Muscle of leg (tissue), 11 donors: Measurements from ENCODE around the gene PAGR1. TPM values are rescaled to one million over a fixed set of nuclear protein-coding genes. Genes with fewer than 3 reads are reported as not detected.
A peak's percentile ranks its signal among the peaks of the same experiment; 100 is the strongest.

Source experiments
- DNase-seq: peaks from one replicate; pipeline ENCODE4 v3.0.0; 2013
- H3K27ac ChIP-seq: one replicate; pipeline ENCODE4 v1.5.1; 2013; ENCODE audit warnings: mild to moderate bottlenecking, low read length, control low read depth
- H3K27me3 ChIP-seq: one replicate; pipeline ENCODE4 v1.6.1; 2013; ENCODE audit warnings: low read length; ENCODE audit not compliant: control insufficient read depth, insufficient read depth
- H3K36me3 ChIP-seq: one replicate; pipeline ENCODE4 v1.6.1; 2013; ENCODE audit warnings: low read length; ENCODE audit not compliant: control insufficient read depth, insufficient read depth
- H3K4me1 ChIP-seq: one replicate; pipeline ENCODE4 v1.6.1; 2013; ENCODE audit warnings: low read length; ENCODE audit not compliant: control insufficient read depth, insufficient read depth
- H3K4me3 ChIP-seq: one replicate; pipeline ENCODE4 v1.5.1; 2013; ENCODE audit warnings: low read length, control low read depth
- H3K9me3 ChIP-seq: replicated peaks from 2 replicates; pipeline ENCODE4 v1.6.1; 2013; ENCODE audit warnings: low read depth, low read length; ENCODE audit not compliant: control insufficient read depth
- WGBS: methylation state at CpG from one replicate; pipeline ENCODE4 v1.1.5; 2013; ENCODE audit warnings: missing lambda C conversion rate; ENCODE audit not compliant: insufficient coverage; 5-methylcytosine and 5-hydroxymethylcytosine counted together
- polyA plus RNA-seq, 8 donors: library from polyadenylated mRNA; unstranded; fragments of 120-200 nt; gene quantifications; one replicate each; pipeline versions ENCODE4 v1.2.1 to v1.2.3, GENCODE V29; 2013; ENCODE audit warnings: inconsistent platforms in 1 of 8, low replicate concordance in 1 of 8; ENCODE audit not compliant: insufficient read length in 8 of 8, insufficient read depth in 1 of 8
- total RNA-seq: library from RNA; stranded (reverse); fragments of 120-200 nt; gene quantifications from one replicate; pipeline ENCODE4 v1.2.4, GENCODE V29; 2013

The PAGR1 gene
- total and polyA plus RNA-seq, 9 donors, result 28.7 to 46.4 (median 32.4) TPM

DNA sequence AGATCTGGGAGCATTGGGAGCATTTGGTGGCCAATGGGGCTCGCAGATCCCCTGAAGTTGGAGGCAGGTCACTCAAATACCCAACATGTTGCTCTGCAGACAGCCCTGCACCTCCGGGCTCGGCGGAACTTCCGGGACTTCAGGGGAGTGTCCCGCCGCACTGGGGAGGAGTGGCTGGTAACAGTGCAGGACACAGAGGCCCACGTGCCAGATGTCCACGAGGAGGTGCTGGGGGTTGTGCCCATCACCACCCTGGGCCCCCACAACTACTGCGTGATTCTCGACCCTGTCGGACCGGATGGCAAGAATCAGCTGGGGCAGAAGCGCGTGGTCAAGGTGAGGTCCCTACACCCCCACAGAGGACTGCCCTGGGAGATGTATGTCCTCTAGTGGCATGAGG lies 20.7 kb downstream of the PAGR1 start:
- no peak for DNase-seq
- H3K4me1 ChIP-seq, result no peaks in the 10 kb centered on the region
- H3K27me3 ChIP-seq, result no peaks in the 10 kb centered on the region
- no peak overlapping the region for H3K4me3 ChIP-seq
- 69% methylated on average over 9 of the region's 15 CpGs for WGBS
- peaks cover 21% of the 10 kb centered on the region for H3K36me3 ChIP-seq
- no peaks in the 10 kb centered on the region for H3K9me3 ChIP-seq
- H3K27ac ChIP-seq, result no peak overlapping the region

DNA sequence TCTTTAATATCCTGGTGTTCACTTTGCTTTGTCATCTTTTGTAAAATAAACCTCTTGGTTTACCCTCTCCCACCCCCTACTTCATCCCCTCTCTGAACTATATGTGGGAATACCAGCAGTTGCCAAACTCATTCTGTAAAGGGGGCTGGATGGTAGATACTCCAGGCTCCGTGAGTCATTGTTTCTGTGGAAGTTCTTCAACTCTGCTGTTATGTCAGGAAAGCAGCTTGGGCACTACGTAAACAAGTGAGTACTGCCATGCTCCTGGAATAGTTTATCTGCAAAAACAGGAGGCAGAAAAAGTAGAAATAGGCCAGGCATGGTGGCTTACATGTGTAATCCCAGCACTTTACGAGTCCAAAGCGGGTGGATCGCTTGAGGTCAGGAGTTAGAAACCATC lies 21.9 kb downstream of the PAGR1 start:
- Histone ChIP-seq H3K27ac (no peak overlapping the region), H3K9me3 (no peaks in the 10 kb centered on the region), H3K27me3 (no peaks in the 10 kb centered on the region), H3K4me1 (no peaks in the 10 kb centered on the region), H3K36me3 (peaks cover 25% of the 10 kb centered on the region), H3K4me3 (no peak overlapping the region)
- DNase-seq, result no peak
- WGBS, result 84% methylated on average over 5 of the region's 5 CpGs

DNA sequence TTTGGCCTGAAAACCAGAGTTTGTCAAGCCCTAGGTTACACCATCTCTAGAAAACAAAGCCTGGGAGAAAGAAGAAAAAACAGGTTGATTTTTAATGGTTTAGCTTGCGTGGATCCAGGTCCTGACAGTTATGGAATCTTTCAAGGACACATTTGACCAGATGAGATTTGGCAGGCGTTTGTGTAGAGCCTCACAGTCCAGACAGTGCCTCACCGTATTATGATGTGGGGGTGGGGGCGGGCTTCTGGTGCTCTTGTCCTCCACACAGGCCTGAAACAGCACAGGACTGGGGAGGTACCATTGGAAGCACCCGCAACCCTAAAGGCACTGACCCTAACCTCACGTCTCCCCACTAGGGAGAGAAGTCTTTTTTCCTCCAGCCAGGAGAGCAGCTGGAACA lies 23.9 kb downstream of the PAGR1 start:
- 0% methylated on average over 1 of the region's 6 CpGs for WGBS
- DNase-seq, result no peak
- no peaks in the 10 kb centered on the region for H3K27me3 ChIP-seq
- no peak overlapping the region for H3K27ac ChIP-seq
- no peaks in the 10 kb centered on the region for H3K9me3 ChIP-seq
- H3K4me3 ChIP-seq, result no peak overlapping the region
- H3K36me3 ChIP-seq, result peaks cover 23% of the 10 kb centered on the region
- no peaks in the 10 kb centered on the region for H3K4me1 ChIP-seq

DNA sequence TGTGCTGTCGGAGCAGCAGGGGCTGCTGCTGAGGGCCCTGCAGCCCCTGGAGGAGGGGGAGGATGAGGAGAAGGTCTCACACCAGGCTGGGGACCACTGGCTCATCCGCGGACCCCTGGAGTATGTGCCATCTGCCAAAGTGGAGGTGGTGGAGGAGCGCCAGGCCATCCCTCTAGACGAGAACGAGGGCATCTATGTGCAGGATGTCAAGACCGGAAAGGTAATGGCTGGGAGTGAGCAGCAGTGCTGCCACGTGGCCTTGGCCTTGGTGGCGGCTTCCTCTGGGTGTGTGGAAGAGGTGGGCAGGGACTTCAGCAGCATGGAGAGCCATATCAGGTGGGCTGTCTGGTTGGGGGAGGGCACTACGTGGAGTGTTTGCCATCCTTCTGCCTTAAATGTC lies 24.3 kb downstream of the PAGR1 start:
- WGBS, result 82% methylated on average over 9 of the region's 10 CpGs
- H3K36me3 ChIP-seq, result peaks cover 21% of the 10 kb centered on the region
- no peaks in the 10 kb centered on the region for H3K4me1 ChIP-seq
- H3K27ac ChIP-seq, result no peak overlapping the region
- H3K9me3 ChIP-seq, result no peaks in the 10 kb centered on the region
- H3K4me3 ChIP-seq, result no peak overlapping the region
- DNase-seq, result no peak
- H3K27me3 ChIP-seq, result no peaks in the 10 kb centered on the region

DNA sequence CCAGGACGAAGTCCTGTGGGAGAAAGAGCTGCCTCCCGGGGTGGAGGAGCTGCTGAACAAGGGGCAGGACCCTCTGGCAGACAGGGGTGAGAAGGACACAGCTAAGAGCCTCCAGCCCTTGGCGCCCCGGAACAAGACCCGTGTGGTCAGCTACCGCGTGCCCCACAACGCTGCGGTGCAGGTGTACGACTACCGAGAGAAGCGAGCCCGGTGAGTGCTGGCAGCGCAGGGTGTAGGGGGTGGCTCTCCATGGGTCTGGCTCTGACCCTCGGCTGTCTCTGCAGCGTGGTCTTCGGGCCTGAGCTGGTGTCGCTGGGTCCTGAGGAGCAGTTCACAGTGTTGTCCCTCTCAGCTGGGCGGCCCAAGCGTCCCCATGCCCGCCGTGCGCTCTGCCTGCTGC lies 25.7 kb downstream of the PAGR1 start:
- H3K9me3 ChIP-seq, result no peaks in the 10 kb centered on the region
- no peaks in the 10 kb centered on the region for H3K27me3 ChIP-seq
- 87% methylated on average over 23 of the region's 23 CpGs for whole genome bisulfite sequencing
- no peak overlapping the region for H3K27ac ChIP-seq
- no peak overlapping the region for H3K4me3 ChIP-seq
- DNase-seq, result no peak
- no peaks in the 10 kb centered on the region for H3K4me1 ChIP-seq
- peaks cover 27% of the 10 kb centered on the region for H3K36me3 ChIP-seq

DNA sequence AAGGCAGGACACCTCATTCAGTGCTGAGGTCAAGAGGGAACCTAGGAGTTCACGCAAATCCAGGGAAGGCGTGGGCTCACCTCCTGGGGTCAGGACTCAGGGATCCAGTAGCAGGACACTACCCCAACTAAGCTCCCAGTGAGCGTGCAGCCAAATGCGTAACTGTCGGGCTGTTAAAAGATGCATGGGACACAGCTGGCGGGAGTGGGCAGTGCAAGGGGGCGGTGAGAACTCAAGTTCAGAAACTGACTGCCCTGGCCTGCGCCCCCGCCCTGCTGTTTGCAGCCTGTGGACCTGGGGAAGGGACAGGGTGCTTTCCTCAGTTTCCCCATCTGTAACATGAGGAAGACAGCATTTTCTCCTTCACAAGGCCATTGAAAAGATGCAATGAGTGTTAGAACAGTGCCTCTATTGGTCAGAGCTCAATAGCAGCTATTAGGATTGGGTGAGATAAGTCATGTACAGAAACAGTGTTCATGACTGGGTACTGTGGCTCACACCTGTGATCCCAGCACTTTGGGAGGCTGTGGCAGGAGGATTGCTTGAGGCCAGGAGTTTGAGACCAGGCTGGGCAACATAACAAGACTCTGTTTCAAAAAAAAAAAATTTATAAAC lies 26.9 kb downstream of the PAGR1 start:
- Histone ChIP-seq H3K4me1 (no peaks in the 10 kb centered on the region), H3K9me3 (no peaks in the 10 kb centered on the region), H3K27ac (no peak overlapping the region), H3K36me3 (peaks cover 27% of the 10 kb centered on the region), H3K27me3 (no peaks in the 10 kb centered on the region), H3K4me3 (no peak overlapping the region)
- no peak for DNase-seq
- WGBS, result 58% methylated on average over 4 of the region's 9 CpGs

DNA sequence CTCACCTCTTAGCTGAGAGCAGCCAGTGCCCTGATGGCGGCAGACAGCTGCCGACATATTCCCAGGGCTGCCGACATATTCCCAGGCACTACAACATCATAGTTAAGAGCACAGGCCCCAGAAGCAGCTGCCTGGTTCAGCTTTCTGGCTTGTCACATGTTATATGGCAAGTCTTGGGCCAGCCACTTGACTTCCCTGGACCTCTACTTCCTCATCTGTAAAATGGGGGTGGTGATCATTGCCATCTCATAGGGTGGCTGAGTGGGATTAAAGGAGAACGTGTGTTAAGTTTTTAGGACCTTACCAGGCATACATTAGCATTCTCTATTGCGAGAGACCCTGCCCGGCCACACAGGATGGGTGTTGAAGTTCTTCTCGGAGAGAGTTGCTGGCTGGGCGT lies 28.0 kb downstream of the PAGR1 start:
- 81% methylated on average over 6 of the region's 8 CpGs for WGBS
- Histone ChIP-seq H3K27me3 (no peaks in the 10 kb centered on the region), H3K4me1 (no peaks in the 10 kb centered on the region), H3K27ac (no peak overlapping the region), H3K4me3 (no peak overlapping the region), H3K36me3 (peaks cover 27% of the 10 kb centered on the region), H3K9me3 (no peaks in the 10 kb centered on the region)
- DNase-seq, result no peak

DNA sequence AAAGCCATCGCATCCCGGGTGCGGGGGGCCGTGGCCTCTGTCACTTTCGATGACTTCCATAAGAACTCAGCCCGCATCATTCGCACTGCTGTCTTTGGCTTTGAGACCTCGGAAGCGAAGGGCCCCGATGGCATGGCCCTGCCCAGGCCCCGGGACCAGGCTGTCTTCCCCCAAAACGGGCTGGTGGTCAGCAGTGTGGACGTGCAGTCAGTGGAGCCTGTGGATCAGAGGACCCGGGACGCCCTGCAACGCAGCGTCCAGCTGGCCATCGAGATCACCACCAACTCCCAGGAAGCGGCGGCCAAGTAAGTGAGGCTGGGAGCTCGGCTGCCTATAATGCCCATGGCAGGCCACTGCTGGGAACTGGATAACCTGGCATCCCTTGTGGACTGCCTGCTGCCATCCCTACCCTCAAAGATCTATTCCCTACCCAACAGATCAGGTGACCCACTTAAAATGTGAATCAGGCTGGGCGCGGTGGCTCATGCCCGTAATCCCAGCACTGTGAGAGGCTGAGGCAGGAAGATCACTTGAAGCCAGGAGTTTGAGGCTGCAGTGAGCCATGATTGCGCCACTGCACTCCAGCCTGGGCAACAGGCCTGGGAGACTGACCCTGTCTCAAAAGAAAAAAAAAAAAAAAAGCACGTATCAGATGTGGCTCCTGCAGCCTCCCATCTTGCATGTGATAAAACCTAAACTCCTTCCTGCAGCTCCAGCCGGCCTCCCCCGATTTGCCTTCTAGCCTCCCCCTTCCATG lies 28.8 kb downstream of the PAGR1 start:
- Histone ChIP-seq H3K27ac (no peak overlapping the region), H3K4me1 (no peaks in the 10 kb centered on the region), H3K4me3 (no peak overlapping the region), H3K27me3 (no peaks in the 10 kb centered on the region), H3K9me3 (no peaks in the 10 kb centered on the region), H3K36me3 (peaks cover 27% of the 10 kb centered on the region)
- WGBS, result 79% methylated on average over 18 of the region's 28 CpGs
- DNase-seq, result no peak

DNA sequence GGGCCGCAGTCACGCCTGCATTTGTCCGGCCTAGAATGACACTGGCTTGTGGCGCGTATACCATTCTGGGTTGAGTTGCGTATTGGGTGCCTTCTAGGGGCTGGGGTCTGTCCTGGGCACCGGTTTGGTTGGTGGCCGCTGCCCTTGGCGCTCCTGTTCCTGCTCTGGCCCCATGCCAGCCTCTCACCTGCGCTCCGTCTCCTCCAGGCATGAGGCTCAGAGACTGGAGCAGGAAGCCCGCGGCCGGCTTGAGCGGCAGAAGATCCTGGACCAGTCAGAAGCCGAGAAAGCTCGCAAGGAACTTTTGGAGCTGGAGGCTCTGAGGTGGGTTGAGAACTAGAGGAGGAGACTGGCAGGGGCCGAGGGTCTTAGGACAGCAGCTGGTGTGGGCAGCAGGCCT lies 29.7 kb downstream of the PAGR1 start:
- Histone ChIP-seq H3K9me3 (no peaks in the 10 kb centered on the region), H3K4me1 (no peaks in the 10 kb centered on the region), H3K4me3 (no peak overlapping the region), H3K27me3 (no peaks in the 10 kb centered on the region), H3K36me3 (peaks cover 27% of the 10 kb centered on the region), H3K27ac (no peak overlapping the region)
- DNase-seq, result no peak
- 91% methylated on average over 18 of the region's 18 CpGs for WGBS

DNA sequence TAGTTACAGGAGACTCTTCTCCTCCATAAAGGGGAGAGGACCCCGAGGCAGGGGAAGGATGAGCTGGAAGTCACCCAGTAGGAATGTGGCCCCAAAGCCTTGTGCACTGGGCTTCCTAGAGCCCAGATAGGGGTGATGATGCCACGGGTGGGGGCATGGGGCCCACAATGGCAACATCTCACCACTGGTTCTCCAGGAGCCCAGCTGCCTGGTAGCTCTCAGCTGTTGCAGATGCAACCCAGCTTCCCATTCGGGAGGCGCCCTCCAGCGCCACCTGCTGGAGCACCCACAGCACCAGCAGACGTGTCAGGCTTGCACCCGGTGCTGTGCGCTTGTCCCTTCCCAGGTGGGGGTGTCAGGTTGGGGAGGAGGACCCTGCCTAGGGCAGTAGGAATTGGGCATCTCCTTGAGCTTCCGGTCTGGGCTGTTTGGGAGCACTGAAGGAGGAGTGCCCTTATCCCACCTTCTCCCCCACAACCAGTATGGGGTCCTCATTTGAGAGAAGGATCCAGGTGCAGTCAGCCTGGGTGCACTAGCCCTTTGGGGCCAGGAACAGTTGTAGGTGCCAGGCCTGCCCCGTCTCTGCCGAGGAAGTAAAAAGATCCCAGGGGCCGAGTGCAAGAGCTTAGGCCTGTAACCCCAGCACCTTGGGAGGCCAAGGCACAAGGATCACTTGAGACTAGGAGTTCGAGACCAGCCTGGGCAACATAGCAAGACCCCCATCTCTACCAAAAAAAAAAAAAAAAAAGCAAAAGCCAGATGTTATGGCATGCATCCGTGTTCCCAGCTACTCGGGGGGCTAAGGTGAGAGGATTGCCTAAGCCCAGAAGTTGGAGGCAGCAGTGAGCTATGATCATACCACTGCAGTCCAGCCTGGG lies 32.7 kb downstream of the PAGR1 start:
- no peaks in the 10 kb centered on the region for H3K4me1 ChIP-seq
- H3K27ac ChIP-seq, result no peak overlapping the region
- peaks cover 23% of the 10 kb centered on the region for H3K36me3 ChIP-seq
- H3K9me3 ChIP-seq, result no peaks in the 10 kb centered on the region
- no peaks in the 10 kb centered on the region for H3K27me3 ChIP-seq
- WGBS, result 26% methylated on average over 8 of the region's 15 CpGs
- peak; percentile 55 for DNase-seq
- H3K4me3 ChIP-seq, result no peak overlapping the region
